ENCODE data around the gene CSTPP1. TPM values are rescaled to one million over a fixed set of nuclear protein-coding genes. Genes with fewer than 3 reads are reported as not detected.

Gene CSTPP1
- polyA plus RNA-seq, 1 experiment: 48.7 TPM

DNA sequence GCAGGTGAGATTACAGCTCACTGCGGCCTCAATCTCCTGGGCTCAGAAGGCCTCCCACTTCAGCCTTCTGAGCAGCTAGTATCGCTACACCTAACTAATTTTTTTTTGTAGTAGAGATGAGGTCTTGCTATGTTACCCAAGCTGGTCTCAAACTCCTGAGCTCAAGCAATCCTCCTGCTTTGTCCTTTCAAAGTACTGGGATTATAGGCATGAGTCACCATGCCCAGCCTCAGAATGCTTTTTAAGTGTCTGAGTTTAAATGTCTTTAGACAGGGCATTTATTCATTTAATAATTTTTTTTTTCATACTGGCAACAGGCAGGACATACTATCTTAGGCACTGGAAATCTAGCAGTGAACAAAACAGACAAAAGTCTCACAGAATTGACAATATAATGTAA is 45.9 kb upstream of the CSTPP1 start:
- POLR2A ChIA-PET: no interaction called here
- Histone ChIP-seq H3K4me3 (ENCODE audit: low read depth, low read length) (no peak overlapping the region), H3K27me3 (ENCODE audit: control insufficient read depth, insufficient read depth, low read length) (no peaks in the 10 kb centered on the region), H3K36me3 (ENCODE audit: control insufficient read depth, insufficient read depth, low read length) (no peaks in the 10 kb centered on the region)
- DNase-seq (ENCODE audit: low read depth): no peak
- TF ChIP-seq CTCF (IDR thresholded peaks at IDR 0.05; ENCODE audit: insufficient read depth, low read depth, low read length): no peak
- CTCF ChIA-PET: interaction anchor here (0.7 to 2.6 kb wide), 8 partner anchors 13 to 273 kb away, joined by 3 to 38 read pairs (median 6); no protein-coding TSS in a partner anchor

DNA sequence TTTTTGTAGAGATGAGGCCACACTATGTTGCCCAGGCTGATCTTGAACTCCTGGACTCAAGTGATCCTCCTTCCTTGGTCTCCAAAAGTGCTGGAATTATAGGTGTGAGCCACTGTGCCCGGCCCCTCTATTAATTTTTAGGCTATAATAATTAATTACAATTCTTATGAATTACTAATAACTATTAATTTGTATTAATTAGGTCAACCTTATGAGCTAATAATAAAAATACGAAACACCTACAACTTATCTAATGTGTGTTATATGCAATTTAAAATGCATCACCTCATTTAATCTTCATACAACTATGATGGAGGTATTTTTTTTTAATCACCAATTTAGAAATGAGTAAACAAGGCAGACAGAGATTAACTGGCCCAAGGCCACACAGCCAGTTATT is 44.5 kb upstream of the CSTPP1 start:
- DNase-seq (ENCODE audit: low read depth): no peak
- no peaks in the 10 kb centered on the region for H3K27me3 ChIP-seq (ENCODE audit: control insufficient read depth, insufficient read depth, low read length)
- TF ChIP-seq CTCF (IDR thresholded peaks at IDR 0.05; ENCODE audit: insufficient read depth, low read depth, low read length): no peak
- no peaks in the 10 kb centered on the region for H3K36me3 ChIP-seq (ENCODE audit: control insufficient read depth, insufficient read depth, low read length)
- ChIA-PET POLR2A (no interaction called here), CTCF (interaction anchor here (0.6 to 2.6 kb wide), 5 partner anchors 9 to 269 kb away, joined by 3 to 38 read pairs (median 5); no protein-coding TSS in a partner anchor)
- H3K4me3 ChIP-seq (ENCODE audit: low read depth, low read length): no peak overlapping the region

DNA sequence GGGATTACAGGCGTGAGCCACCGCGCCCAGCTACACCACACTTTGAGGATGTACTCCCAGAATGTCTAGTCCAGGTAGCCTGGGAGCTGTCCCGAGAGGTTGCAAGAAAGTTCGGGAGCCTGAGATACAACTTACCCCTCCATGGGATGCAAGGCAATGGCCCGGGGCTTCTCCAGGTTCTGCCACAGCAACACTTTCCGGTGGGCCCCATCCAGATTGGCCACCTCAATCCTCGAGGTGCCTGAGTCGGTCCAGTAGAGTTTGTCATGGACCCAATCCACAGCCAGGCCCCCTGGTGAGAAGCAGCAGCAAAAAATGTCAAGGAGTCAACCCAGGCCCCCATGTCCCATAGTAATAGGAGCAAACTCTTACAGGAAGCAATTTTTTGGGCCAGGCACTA is 43.7 kb upstream of the CSTPP1 start:
- no peak for DNase-seq (ENCODE audit: low read depth)
- no peaks in the 10 kb centered on the region for H3K27me3 ChIP-seq (ENCODE audit: control insufficient read depth, insufficient read depth, low read length)
- H3K4me3 ChIP-seq (ENCODE audit: low read depth, low read length): no peak overlapping the region
- TF ChIP-seq CTCF (IDR thresholded peaks at IDR 0.05; ENCODE audit: insufficient read depth, low read depth, low read length): no peak
- no peaks in the 10 kb centered on the region for H3K36me3 ChIP-seq (ENCODE audit: control insufficient read depth, insufficient read depth, low read length)
- ChIA-PET POLR2A (no interaction called here), CTCF (interaction anchor here (0.6 to 2.1 kb wide), 4 partner anchors 188 to 269 kb away, joined by 3 to 7 read pairs (median 5); no protein-coding TSS in a partner anchor)

DNA sequence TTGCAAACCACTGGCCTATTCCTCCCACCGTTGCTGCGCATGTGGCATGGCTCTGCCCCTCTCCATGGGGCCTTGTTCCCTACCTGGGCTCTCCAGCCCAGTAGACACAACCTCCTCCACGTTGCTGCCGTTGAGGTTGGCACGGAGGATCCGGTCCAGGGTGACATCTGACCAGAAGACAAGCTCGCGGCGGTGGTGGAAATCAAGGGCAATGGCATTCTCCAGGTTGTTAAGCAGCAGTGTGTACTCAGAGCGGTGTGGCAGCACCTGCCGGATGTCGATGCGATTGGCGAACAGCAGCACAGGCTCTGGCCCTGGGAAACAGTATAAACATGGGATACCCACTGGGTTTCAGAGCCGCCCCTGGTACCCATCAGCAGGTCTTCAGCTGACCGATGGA is 42.1 kb upstream of the CSTPP1 start:
- Histone ChIP-seq H3K36me3 (ENCODE audit: control insufficient read depth, insufficient read depth, low read length) (no peaks in the 10 kb centered on the region; the same call in 1 of the 2 replicates), H3K4me3 (ENCODE audit: low read depth, low read length) (no peak overlapping the region), H3K27me3 (ENCODE audit: control insufficient read depth, insufficient read depth, low read length) (no peaks in the 10 kb centered on the region)
- DNase-seq (ENCODE audit: low read depth): no peak
- no peak for TF ChIP-seq CTCF (IDR thresholded peaks at IDR 0.05; ENCODE audit: insufficient read depth, low read depth, low read length)
- POLR2A ChIA-PET: no interaction called here
- CTCF ChIA-PET: interaction anchor here (0.6 to 3.4 kb wide), 4 partner anchors 9 to 457 kb away, joined by 3 to 34 read pairs (median 5); no protein-coding TSS in a partner anchor

GRCh38 chr11:46894961-46895360 is 41.6 kb upstream of the CSTPP1 start:
- ChIA-PET CTCF (interaction anchor here (0.6 to 3.4 kb wide), 4 partner anchors 9 to 460 kb away, joined by 3 to 34 read pairs (median 4); no protein-coding TSS in a partner anchor), POLR2A (no interaction called here)
- TF ChIP-seq CTCF (IDR thresholded peaks at IDR 0.05; ENCODE audit: insufficient read depth, low read depth, low read length): no peak

More at GRCh38 chr11:46894961-46895360, 41.6 kb upstream of the CSTPP1 start:
- Histone ChIP-seq H3K36me3 (ENCODE audit: control insufficient read depth, insufficient read depth, low read length) (no peaks in the 10 kb centered on the region; the same call in none of the 2 replicates), H3K27me3 (ENCODE audit: control insufficient read depth, insufficient read depth, low read length) (no peaks in the 10 kb centered on the region), H3K4me3 (ENCODE audit: low read depth, low read length) (no peak overlapping the region)
- no peak for DNase-seq (ENCODE audit: low read depth)
